ENCODE measurements around the gene TRPV6. TPM values are rescaled to one million over a fixed set of nuclear protein-coding genes. Genes with fewer than 3 reads are reported as not detected.

The TRPV6 gene
- total RNA-seq, 4 donors from 2014 or later: under 0.01 TPM; not detected in 3

DNA sequence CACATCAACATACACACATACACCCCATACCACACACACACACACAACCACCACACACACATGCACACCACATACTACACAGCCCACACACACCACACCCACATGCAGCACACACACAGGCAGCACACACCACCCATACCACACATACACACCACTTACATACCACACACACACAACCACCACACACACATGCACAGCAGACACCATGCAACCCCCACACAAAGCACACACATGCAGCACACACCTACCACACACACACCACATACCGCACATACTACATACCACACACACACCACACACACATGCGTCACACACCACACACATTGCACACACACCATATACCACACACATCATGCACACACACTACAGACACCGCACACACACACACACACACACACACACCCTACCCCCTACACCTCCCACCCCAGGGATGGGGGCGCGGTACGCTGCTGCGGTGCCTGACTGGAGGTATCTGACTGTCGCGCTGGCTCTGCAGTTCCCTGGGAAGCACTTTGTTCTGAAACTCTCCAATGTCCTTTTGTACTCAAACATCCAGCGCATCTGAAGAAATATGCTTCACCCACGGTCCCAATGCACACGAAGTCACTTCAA lies 5.4 kb upstream of the TRPV6 start:
- TF ChIP-seq, protein P1, sequence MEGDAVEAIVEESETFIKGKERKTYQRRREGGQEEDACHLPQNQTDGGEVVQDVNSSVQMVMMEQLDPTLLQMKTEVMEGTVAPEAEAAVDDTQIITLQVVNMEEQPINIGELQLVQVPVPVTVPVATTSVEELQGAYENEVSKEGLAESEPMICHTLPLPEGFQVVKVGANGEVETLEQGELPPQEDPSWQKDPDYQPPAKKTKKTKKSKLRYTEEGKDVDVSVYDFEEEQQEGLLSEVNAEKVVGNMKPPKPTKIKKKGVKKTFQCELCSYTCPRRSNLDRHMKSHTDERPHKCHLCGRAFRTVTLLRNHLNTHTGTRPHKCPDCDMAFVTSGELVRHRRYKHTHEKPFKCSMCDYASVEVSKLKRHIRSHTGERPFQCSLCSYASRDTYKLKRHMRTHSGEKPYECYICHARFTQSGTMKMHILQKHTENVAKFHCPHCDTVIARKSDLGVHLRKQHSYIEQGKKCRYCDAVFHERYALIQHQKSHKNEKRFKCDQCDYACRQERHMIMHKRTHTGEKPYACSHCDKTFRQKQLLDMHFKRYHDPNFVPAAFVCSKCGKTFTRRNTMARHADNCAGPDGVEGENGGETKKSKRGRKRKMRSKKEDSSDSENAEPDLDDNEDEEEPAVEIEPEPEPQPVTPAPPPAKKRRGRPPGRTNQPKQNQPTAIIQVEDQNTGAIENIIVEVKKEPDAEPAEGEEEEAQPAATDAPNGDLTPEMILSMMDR (IDR thresholded peaks at IDR 0.05; ENCODE audit: low read depth): no peak

DNA sequence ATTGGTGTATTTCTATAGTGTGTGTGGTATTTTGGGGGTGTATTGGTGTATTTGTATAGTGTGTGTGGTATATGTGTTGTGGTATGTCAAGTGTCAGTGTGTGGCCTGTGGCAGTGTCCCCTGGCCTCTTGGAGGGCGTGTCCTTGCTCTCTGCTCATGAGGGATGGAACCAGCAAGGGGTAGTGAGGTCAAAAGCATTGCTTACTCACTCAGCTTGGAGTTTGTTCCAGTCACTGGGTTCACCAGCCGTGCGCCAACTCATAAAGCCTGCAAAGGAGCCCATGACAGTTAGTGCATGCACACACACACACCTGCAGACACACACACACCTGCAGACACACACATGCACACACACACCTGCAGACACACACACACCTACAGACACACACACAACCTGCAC lies 4.3 kb upstream of the TRPV6 start:
- TF ChIP-seq, protein P1 (IDR thresholded peaks at IDR 0.05; ENCODE audit: low read depth): no peak

DNA sequence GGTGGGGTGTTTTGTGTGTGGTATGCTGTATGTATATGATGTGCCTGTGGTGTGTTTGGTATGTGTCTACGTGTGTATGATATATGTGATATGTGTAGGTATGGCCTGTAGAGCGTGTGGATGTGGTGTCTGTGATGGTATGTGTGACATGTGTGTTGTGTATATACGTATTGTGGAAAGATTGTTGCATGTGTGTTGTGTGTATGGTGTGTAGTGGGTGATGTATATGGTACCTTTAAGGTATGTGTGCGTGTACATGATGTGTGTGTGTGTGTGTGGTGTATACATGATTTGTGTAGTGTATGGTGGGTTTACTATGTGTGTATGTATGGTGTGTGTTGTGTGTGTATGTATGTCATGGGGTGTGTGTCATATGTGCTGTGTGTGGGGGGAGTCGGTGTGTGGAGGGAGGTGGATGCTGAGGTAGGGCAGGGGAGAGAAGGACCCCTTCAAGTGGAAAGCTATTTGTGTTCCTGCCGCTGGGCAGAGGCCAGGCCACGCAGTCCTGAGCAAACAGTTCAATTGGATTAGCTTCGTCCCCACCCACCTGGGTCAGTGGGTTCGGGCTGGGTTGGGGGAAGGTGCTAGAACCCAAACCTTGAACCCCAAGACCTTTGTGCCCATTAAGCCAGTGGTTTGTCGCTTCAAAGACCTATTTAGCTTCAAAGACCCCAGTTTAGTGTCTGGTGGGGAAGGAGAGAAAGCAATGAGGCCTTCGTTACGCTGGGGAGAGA lies 1.9 kb upstream of the TRPV6 start:
- TF ChIP-seq, protein P1 (IDR thresholded peaks at IDR 0.05; ENCODE audit: low read depth): no peak

DNA sequence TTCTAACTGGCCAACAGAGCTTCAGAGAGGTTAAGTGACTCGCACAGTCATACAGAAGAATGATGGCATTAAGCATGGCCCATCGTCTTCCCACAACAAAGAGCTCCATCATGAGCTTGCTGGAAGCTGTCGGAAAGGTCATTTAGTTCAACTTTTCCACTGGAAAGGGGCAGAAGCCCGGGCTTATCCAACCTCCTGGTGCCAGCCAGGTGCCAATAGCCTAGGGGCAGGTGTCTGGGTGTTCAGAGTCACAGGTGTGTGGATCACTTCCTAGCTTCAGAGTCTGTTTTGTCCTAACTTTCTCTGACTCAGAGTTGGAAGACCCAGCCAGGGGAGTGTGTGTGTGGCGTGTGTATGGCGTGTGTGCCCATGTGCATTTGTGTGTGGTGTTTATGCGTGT lies 1.3 kb upstream of the TRPV6 start:
- TF ChIP-seq, protein P1 (IDR thresholded peaks at IDR 0.05; ENCODE audit: low read depth): no peak

DNA sequence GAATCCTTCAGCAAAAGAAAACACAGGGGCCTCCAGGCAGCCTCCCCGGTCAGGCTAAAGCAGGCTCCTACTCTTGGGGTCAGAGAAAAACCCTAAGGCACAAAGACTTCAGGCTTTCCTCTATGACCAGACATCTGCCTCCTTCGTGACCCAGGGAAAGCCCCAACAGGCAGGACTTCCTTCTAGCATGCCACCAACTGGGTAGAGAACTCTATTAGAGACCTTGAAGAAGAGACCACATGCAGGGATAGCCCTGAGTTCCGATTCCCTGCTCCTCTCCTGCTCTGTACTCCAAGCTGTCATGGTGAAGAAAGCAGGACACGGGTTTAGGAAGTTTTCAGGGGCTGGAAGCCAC lies 1.3 kb downstream of the TRPV6 start:
- TF ChIP-seq, protein P1 (IDR thresholded peaks at IDR 0.05; ENCODE audit: low read depth): no peak

DNA sequence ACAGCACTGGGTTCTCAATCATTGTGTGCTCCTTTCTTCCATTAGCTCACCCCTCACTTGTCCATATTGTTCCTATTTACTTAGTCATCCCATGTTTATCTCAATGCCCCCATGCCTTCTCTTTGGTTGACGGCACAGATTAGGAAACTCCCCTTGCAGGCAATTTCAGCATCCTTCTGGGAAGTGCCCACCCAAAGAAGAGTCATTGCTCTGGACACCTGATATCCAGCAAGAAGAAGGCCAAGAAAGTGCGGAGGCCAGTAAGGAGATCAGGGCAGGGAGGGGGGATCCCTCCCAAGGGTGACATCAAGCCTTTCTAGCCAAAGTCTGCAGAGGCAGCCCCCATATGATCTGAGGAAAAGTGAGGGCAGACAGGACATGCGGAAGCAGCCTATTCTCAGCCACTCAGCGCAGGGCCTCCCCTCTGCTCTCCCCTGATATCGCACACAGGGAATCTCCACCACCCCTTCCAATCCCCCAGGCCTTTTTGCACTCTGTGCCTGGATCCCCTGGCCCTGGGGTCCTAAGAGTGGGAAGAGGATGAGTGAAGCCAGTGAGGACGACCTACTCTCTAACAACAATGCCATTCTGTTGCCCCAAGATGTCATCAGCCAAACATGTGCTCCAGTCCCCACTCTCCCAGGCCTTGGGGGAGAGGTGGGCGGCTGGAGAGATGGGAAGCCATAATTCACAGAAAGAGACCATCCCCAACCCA lies 1.8 kb downstream of the TRPV6 start:
- TF ChIP-seq, protein P1 (IDR thresholded peaks at IDR 0.05; ENCODE audit: low read depth): no peak

DNA sequence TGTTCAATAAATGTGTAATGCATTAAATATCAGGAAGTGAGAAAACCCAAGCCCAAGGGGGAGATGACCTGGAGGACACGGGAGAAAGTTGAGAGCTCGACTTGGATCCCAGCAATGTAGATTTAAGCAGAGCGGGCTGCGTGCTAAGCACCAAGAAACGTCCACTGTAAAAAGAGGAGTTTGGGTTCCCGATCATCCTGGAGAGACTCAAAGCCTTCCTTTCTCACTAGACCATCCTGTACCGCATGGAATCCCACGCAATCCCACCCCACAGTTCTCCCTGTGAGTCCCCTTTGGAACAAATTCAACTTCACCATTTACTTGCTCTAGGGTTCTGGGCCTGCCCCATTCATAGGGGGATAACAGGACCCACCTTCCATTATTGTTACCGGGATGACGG lies 2.4 kb downstream of the TRPV6 start:
- TF ChIP-seq, protein P1 (IDR thresholded peaks at IDR 0.05; ENCODE audit: low read depth): no peak

All from subcutaneous adipose tissue (tissue), 4 donors.